HL-60 (cell line): ENCODE measurements around the gene CPSF2.

ENCODE experiments used
- GABPA ChIP-seq: IDR thresholded peaks from 2 replicates; pipeline ENCODE4 v1.6.1; 2012; ENCODE audit warnings: low read depth
- POLR2AphosphoS5 ChIP-seq: IDR thresholded peaks from 2 replicates; pipeline ENCODE4 v1.6.1; 2012; ENCODE audit warnings: low read depth
- SPI1 ChIP-seq: IDR thresholded peaks from 2 replicates; pipeline ENCODE4 v1.6.1; 2012; ENCODE audit warnings: low read depth, mild to moderate bottlenecking, borderline replicate concordance
- TF ChIP-seq, protein P1 (sequence below): IDR thresholded peaks from one replicate; pipeline ENCODE4 v1.5.1; 2011; ENCODE audit warnings: low read length, control low read depth, inconsistent platforms; ENCODE audit not compliant: insufficient read depth

GRCh38 chr14:92160619-92161018 is 38.9 kb downstream of the CPSF2 start:
- TF ChIP-seq, protein P1, sequence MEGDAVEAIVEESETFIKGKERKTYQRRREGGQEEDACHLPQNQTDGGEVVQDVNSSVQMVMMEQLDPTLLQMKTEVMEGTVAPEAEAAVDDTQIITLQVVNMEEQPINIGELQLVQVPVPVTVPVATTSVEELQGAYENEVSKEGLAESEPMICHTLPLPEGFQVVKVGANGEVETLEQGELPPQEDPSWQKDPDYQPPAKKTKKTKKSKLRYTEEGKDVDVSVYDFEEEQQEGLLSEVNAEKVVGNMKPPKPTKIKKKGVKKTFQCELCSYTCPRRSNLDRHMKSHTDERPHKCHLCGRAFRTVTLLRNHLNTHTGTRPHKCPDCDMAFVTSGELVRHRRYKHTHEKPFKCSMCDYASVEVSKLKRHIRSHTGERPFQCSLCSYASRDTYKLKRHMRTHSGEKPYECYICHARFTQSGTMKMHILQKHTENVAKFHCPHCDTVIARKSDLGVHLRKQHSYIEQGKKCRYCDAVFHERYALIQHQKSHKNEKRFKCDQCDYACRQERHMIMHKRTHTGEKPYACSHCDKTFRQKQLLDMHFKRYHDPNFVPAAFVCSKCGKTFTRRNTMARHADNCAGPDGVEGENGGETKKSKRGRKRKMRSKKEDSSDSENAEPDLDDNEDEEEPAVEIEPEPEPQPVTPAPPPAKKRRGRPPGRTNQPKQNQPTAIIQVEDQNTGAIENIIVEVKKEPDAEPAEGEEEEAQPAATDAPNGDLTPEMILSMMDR: no peak
- TF ChIP-seq POLR2AphosphoS5: no peak
- no peak for TF ChIP-seq GABPA
- no peak for TF ChIP-seq SPI1
